Erythroblast (primary cell): ENCODE results near the gene RAB3C.

Experiments used
- GATA1 ChIP-seq: IDR thresholded peaks from 2 replicates; pipeline ENCODE4 v1.6.1; 2011; ENCODE audit warnings: low read depth, mild to moderate bottlenecking, control low read depth, low read length, moderate library complexity
- POLR2A ChIP-seq: IDR thresholded peaks from 2 replicates; pipeline ENCODE4 v1.6.1; 2011; ENCODE audit warnings: mild to moderate bottlenecking, low read length

GRCh38 chr5:58834242-58835225 is 251.7 kb downstream of the RAB3C start:
- TF ChIP-seq POLR2A: no peak
- TF ChIP-seq GATA1: no peak
